Liver (tissue), 9 donors: Measurements from ENCODE around the gene KRTAP12-1. TPM values are rescaled to one million over a fixed set of nuclear protein-coding genes. Genes with fewer than 3 reads are reported as not detected.
"Not testable (repeated sequence)": the region's sequence is repeated elsewhere in the genome, so short reads cannot be mapped to it uniquely, and the experiment has no call there.

Experiments
- DNase-seq: peaks from one replicate; pipeline ENCODE4 v3.0.0-alpha.2; 2017; ENCODE audit warnings: low spot score
- H3K27ac ChIP-seq, 2 donors: one replicate each; pipeline ENCODE4 v1.7.0; 2013; ENCODE audit warnings: inconsistent platforms in 2 of 2, low read length in 2 of 2, control low read depth in 1 of 2, low read depth in 1 of 2, mild to moderate bottlenecking in 1 of 2
- H3K27me3 ChIP-seq, 4 donors: one replicate each; pipeline versions ENCODE4 v1.6.1 to v1.7.0; 2013; ENCODE audit warnings: low read length in 3 of 4, inconsistent platforms in 1 of 4, mild to moderate bottlenecking in 1 of 4, moderate library complexity in 1 of 4; ENCODE audit not compliant: control insufficient read depth in 4 of 4, insufficient read depth in 4 of 4
- H3K36me3 ChIP-seq, 4 donors: one replicate each; pipeline versions ENCODE4 v1.6.1 to v1.7.0; 2013; ENCODE audit warnings: low read length in 3 of 4, mild to moderate bottlenecking in 3 of 4, low read depth in 1 of 4, moderate library complexity in 1 of 4; ENCODE audit not compliant: control insufficient read depth in 4 of 4, insufficient read depth in 3 of 4
- H3K4me1 ChIP-seq, 4 donors: one replicate each; pipeline versions ENCODE4 v1.6.1 to v1.7.0; 2013; ENCODE audit warnings: low read length in 3 of 4, mild to moderate bottlenecking in 3 of 4, moderate library complexity in 1 of 4; ENCODE audit not compliant: control insufficient read depth in 4 of 4, insufficient read depth in 4 of 4
- H3K4me3 ChIP-seq, 3 donors: one replicate each; pipeline versions ENCODE4 v1.6.1 to v1.7.0; 2013; ENCODE audit warnings: low read length in 3 of 3, control low read depth in 1 of 3, low read depth in 1 of 3, mild to moderate bottlenecking in 1 of 3
- H3K9ac ChIP-seq, 2 donors: one replicate each; pipeline ENCODE4 v1.7.0; 2013; ENCODE audit warnings: low read length in 2 of 2, mild to moderate bottlenecking in 2 of 2, moderate library complexity in 2 of 2, control low read depth in 1 of 2, low read depth in 1 of 2
- H3K9me3 ChIP-seq, 4 donors: one replicate each; pipeline versions ENCODE4 v1.6.1 to v1.7.0; 2013; ENCODE audit warnings: low read length in 3 of 4; ENCODE audit not compliant: control insufficient read depth in 4 of 4
- CTCF ChIP-seq: fragments of 150-350 bp; IDR thresholded peaks from 2 replicates; pipeline ENCODE4 v1.5.1; 2017; ENCODE audit warnings: improper control_type of control experiment, low read depth, low read length; ENCODE audit not compliant: missing input control
- EGR1 ChIP-seq, 2 donors: IDR thresholded peaks; 2 replicates each; pipeline ENCODE4 v1.6.1; 2016 to 2018; ENCODE audit warnings: antibody characterized with exemption in 2 of 2, low read depth in 2 of 2
- FOXA1 ChIP-seq: IDR thresholded peaks from 2 replicates; pipeline ENCODE4 v1.6.1; 2016; ENCODE audit warnings: antibody characterized with exemption
- GABPA ChIP-seq, 2 donors: IDR thresholded peaks in 1 of 2; conservative IDR thresholded peaks in 1 of 2; 2 replicates each; pipeline ENCODE4 v1.6.1; 2016; ENCODE audit warnings: antibody characterized with exemption in 2 of 2, mild to moderate bottlenecking in 1 of 2, moderate library complexity in 1 of 2
- HNF4A ChIP-seq, 2 donors: conservative IDR thresholded peaks; 2 replicates each; pipeline ENCODE4 v1.6.1; 2016; ENCODE audit warnings: antibody characterized with exemption in 2 of 2, mild to moderate bottlenecking in 2 of 2
- HNF4G ChIP-seq: IDR thresholded peaks from 2 replicates; pipeline ENCODE4 v1.6.1; 2016; ENCODE audit warnings: antibody characterized with exemption
- JUND ChIP-seq, 2 donors: IDR thresholded peaks; 2 replicates each; pipeline ENCODE4 v1.6.1; 2016; ENCODE audit warnings: antibody characterized with exemption in 2 of 2
- NR2F2 ChIP-seq: IDR thresholded peaks from 2 replicates; pipeline ENCODE4 v1.6.1; 2016; ENCODE audit warnings: antibody characterized with exemption
- RAD21 ChIP-seq, 2 donors: IDR thresholded peaks; 2 replicates each; pipeline ENCODE4 v1.6.1; 2016; ENCODE audit warnings: antibody characterized with exemption in 2 of 2, mild to moderate bottlenecking in 2 of 2
- REST ChIP-seq: IDR thresholded peaks from 2 replicates; pipeline ENCODE4 v1.6.1; 2016; ENCODE audit warnings: antibody characterized with exemption, mild to moderate bottlenecking
- RXRA ChIP-seq, 2 donors: IDR thresholded peaks; 2 replicates each; pipeline ENCODE4 v1.6.1; 2017 to 2018; ENCODE audit warnings: antibody characterized with exemption in 2 of 2, mild to moderate bottlenecking in 1 of 2
- YY1 ChIP-seq: IDR thresholded peaks from 2 replicates; pipeline ENCODE4 v1.6.1; 2016; ENCODE audit warnings: antibody characterized with exemption, mild to moderate bottlenecking
- WGBS: extraction: QIAGEN DNeasy Blood & Tissue Kit; methylation state at CpG from one replicate; pipeline ENCODE4 v1.1.7; 2013; 5-methylcytosine and 5-hydroxymethylcytosine counted together
- polyA plus RNA-seq, 2 donors: library from polyadenylated mRNA; stranded (reverse) in 1 of 2; unstranded in 1 of 2; fragments of 200-250 nt in 1 of 2; fragments of >200 nt in 1 of 2; fragmentation: Nextera tagmentation in 1 of 2; extraction: Ambion mirVana in 1 of 2; gene quantifications; one replicate each; pipeline versions ENCODE4 v1.2.1 to v1.2.3, GENCODE V29; 2013 to 2015
- total RNA-seq, 2 donors: library from RNA; depleted of rRNA; stranded (reverse); fragments of >200 nt; gene quantifications; one replicate each; pipeline ENCODE4 v1.2.3, GENCODE V29; 2014
- TF ChIP-seq, protein P1 (sequence below): IDR thresholded peaks from 2 replicates; pipeline ENCODE4 v1.6.1; 2016; ENCODE audit warnings: antibody characterized with exemption
- donor health status: healthy.
- donor health status: healthy.
- donor health status: healthy.
- donor health status: healthy.
- donor health status: healthy.

KRTAP12-1 gene
- total and polyA plus RNA-seq, 4 donors, result not detected

- not testable (repeated sequence) for H3K27me3 ChIP-seq, H3K4me3 ChIP-seq
These were observed 43.2 kb downstream of the KRTAP12-1 start for GRCh38 chr21:44638506-44639330.

GRCh38 chr21:44637851-44638348 is 44.1 kb downstream of the KRTAP12-1 start:
- not testable (repeated sequence) for H3K4me3 ChIP-seq, H3K27me3 ChIP-seq
- WGBS, result 64% methylated on average over 11 of the region's 12 CpGs

More at GRCh38 chr21:44638506-44639330, 43.2 kb downstream of the KRTAP12-1 start:
- not testable (repeated sequence) for H3K4me1 ChIP-seq, H3K27ac ChIP-seq, H3K9ac ChIP-seq, H3K9me3 ChIP-seq, DNase-seq, H3K36me3 ChIP-seq
- 76% methylated on average over 21 of the region's 21 CpGs for WGBS

GRCh38 chr21:44637018-44637850 is 44.7 kb downstream of the KRTAP12-1 start, which contains the start of gene KRTAP10-10:
Gene KRTAP10-10, plus strand, starts transcription at chr21:44637356. Its CDS starts 62 bp downstream, at chr21:44637418.
- 60% methylated on average over 21 of the region's 21 CpGs for WGBS
- Histone ChIP-seq H3K9me3 (peaks cover 0 to 3% (median 2%) of the 10 kb centered on the region in 4 donors), H3K4me3 (no peak within 1 kb of the TSS), H3K4me1 (no peaks in the 10 kb centered on the region), H3K9ac (no peak within 1 kb of the TSS), H3K27me3 (peaks cover 0 to 3% (median 0%) of the 10 kb centered on the region in 4 donors), H3K36me3 (no peaks in the 10 kb centered on the region), H3K27ac (no peak within 1 kb of the TSS)
- DNase-seq, result no peak
- TF ChIP-seq, protein P1, sequence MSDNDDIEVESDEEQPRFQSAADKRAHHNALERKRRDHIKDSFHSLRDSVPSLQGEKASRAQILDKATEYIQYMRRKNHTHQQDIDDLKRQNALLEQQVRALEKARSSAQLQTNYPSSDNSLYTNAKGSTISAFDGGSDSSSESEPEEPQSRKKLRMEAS, result no peak
- TF ChIP-seq GABPA (IDR thresholded peaks at IDR 0.05 in 1 of 2, conservative IDR thresholded peaks at IDR 0.05 in 1 of 2) (no peak), RAD21 (IDR thresholded peaks at IDR 0.05) (no peak)

More at GRCh38 chr21:44637851-44638348, 44.1 kb downstream of the KRTAP12-1 start:
- not testable (repeated sequence) for H3K4me1 ChIP-seq, H3K27ac ChIP-seq, DNase-seq, H3K9me3 ChIP-seq, H3K36me3 ChIP-seq, H3K9ac ChIP-seq

DNA sequence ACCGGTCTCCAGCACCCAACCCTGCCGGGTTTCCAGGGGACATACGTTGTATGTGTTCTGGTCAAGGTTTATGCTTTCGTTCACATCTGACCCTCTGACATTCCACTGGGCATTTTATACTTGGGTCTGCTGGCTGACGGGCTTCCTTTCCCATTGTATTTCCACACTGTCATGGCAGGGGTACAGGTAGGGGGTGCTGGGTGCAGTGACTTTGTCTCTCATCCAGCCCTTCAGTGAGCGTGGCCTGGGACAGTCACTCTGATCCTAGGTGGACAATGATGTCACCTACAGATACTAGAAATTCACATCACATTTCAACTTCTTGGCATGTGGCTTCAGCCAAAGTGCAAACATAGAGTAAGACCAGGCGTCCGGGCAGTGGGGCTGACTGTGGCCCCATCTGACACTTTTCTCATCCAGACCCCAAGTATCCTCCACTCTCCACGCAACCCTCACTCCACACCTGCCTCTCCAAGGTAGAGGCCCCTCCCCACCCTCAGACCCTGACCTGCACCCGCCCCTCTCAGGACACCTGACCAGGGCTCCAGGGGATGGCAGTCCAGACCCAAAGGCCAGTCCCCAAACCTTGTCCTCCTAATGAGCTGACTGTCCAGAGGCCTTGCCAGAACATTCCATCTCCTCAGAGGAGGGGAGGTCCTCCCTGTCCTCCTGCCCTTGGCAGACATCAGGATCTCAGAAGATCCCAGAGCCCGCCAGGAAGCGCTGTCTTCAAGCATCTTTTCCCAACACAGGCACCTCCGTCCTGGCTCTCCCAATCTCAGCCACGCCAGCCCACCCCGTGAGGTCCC is 45.5 kb downstream of the KRTAP12-1 start:
- no peak for DNase-seq
- no peak overlapping the region for H3K4me3 ChIP-seq
- no peaks in the 10 kb centered on the region for H3K36me3 ChIP-seq
- H3K27me3 ChIP-seq, result peaks cover 0 to 3% (median 0%) of the 10 kb centered on the region in 4 donors
- no peaks in the 10 kb centered on the region for H3K4me1 ChIP-seq
- no peak overlapping the region for H3K27ac ChIP-seq
- 80% methylated on average over 15 of the region's 15 CpGs for WGBS
- H3K9me3 ChIP-seq, result peaks cover 0 to 9% (median 3%) of the 10 kb centered on the region in 4 donors
- H3K9ac ChIP-seq, result no peak overlapping the region
- TF ChIP-seq REST (no peak), JUND (IDR thresholded peaks at IDR 0.05) (no peak), CTCF (no peak), RXRA (IDR thresholded peaks at IDR 0.05) (no peak), HNF4A (conservative IDR thresholded peaks at IDR 0.05) (no peak), GABPA (IDR thresholded peaks at IDR 0.05 in 1 of 2, conservative IDR thresholded peaks at IDR 0.05 in 1 of 2) (no peak), NR2F2 (no peak), YY1 (no peak), FOXA1 (no peak), HNF4G (no peak), EGR1 (IDR thresholded peaks at IDR 0.05; ENCODE audit: low read depth in 2 of 2) (no peak)
